Mammary epithelial cell (primary cell): ENCODE data around the gene DNASE1L1.

Source experiments
- CTCF ChIP-seq, 2 donors: IDR thresholded peaks in 1 of 2; conservative IDR thresholded peaks in 1 of 2; 2 replicates each; pipeline ENCODE4 v1.5.1; 2011 to 2012; ENCODE audit warnings: inconsistent platforms in 2 of 2, low read length in 2 of 2, mild to moderate bottlenecking in 2 of 2, control low read depth in 1 of 2, low read depth in 1 of 2; ENCODE audit not compliant: insufficient read depth in 1 of 2; ENCODE audit errors: extremely low read depth in 1 of 2
- EZH2 ChIP-seq: IDR thresholded peaks from 2 replicates; pipeline ENCODE4 v1.6.1; 2012; ENCODE audit warnings: low read length, inconsistent platforms, borderline replicate concordance

GRCh38 chrX:154379569-154379951 is 29.5 kb downstream of the DNASE1L1 start:
- TF ChIP-seq EZH2 (no peak), CTCF (conservative IDR thresholded peaks at IDR 0.05 in 1 of 2, IDR thresholded peaks at IDR 0.05 in 1 of 2; ENCODE audit: extremely low read depth in 1 of 2, insufficient read depth in 1 of 2, low read depth in 1 of 2, low read length in 2 of 2) (no peak)
